ENCODE results near the gene TMPRSS11A. TPM values are rescaled to one million over a fixed set of nuclear protein-coding genes. Genes with fewer than 3 reads are reported as not detected.

Gene TMPRSS11A
- total RNA-seq, 1 experiment from 2014 or later, result not detected

GRCh38 chr4:67879486-67879885 is 83.8 kb downstream of the TMPRSS11A start:
- Histone ChIP-seq H3K27me3 (ENCODE audit: low read length) (no peaks in the 10 kb centered on the region), H3K4me3 (ENCODE audit: low read length) (no peak overlapping the region), H3K4me1 (ENCODE audit: low read length) (no peaks in the 10 kb centered on the region), H3K4me2 (ENCODE audit: low read depth, low read length, poor library complexity, severe bottlenecking) (no peak overlapping the region), H3K79me2 (ENCODE audit: low read length) (no peaks in the 10 kb centered on the region), H4K20me1 (ENCODE audit: insufficient read depth, low read depth, low read length) (no peaks in the 10 kb centered on the region), H3K9me3 (ENCODE audit: low read length) (no peaks in the 10 kb centered on the region), H3K27ac (ENCODE audit: low read length) (no peak overlapping the region), H2AFZ (ENCODE audit: low read length) (no peak overlapping the region), H3K36me3 (ENCODE audit: insufficient read depth, low read length) (no peaks in the 10 kb centered on the region), H3K9ac (ENCODE audit: low read length) (no peak overlapping the region), H3K9me2 (replicated peaks; ENCODE audit: insufficient read depth, low read length) (no peaks in the 10 kb centered on the region)
- DNase-seq, result no peak

- no peak overlapping the region for H3K27ac ChIP-seq (ENCODE audit: low read length)
- no peak overlapping the region for H2AFZ ChIP-seq (ENCODE audit: low read length)
- no peak for DNase-seq
- no peaks in the 10 kb centered on the region for H4K20me1 ChIP-seq (ENCODE audit: insufficient read depth, low read depth, low read length)
- H3K9me2 ChIP-seq (replicated peaks; ENCODE audit: insufficient read depth, low read length), result no peaks in the 10 kb centered on the region
- H3K4me2 ChIP-seq (ENCODE audit: low read depth, low read length, poor library complexity, severe bottlenecking), result no peak overlapping the region
- no peaks in the 10 kb centered on the region for H3K27me3 ChIP-seq (ENCODE audit: low read length)
- no peaks in the 10 kb centered on the region for H3K36me3 ChIP-seq (ENCODE audit: insufficient read depth, low read length)
- H3K9me3 ChIP-seq (ENCODE audit: low read length), result no peaks in the 10 kb centered on the region
- H3K79me2 ChIP-seq (ENCODE audit: low read length), result no peaks in the 10 kb centered on the region
- H3K4me1 ChIP-seq (ENCODE audit: low read length), result no peaks in the 10 kb centered on the region
- H3K9ac ChIP-seq (ENCODE audit: low read length), result no peak overlapping the region
- no peak overlapping the region for H3K4me3 ChIP-seq (ENCODE audit: low read length)
Observed at GRCh38 chr4:67877086-67877485, 86.2 kb downstream of the TMPRSS11A start.

GRCh38 chr4:67874986-67875385 is 88.3 kb downstream of the TMPRSS11A start:
- H2AFZ ChIP-seq (ENCODE audit: low read length), result no peak overlapping the region
- H3K4me1 ChIP-seq (ENCODE audit: low read length), result no peaks in the 10 kb centered on the region
- H3K27ac ChIP-seq (ENCODE audit: low read length), result no peak overlapping the region
- no peaks in the 10 kb centered on the region for H3K27me3 ChIP-seq (ENCODE audit: low read length)
- no peak overlapping the region for H3K4me2 ChIP-seq (ENCODE audit: low read depth, low read length, poor library complexity, severe bottlenecking)
- H3K9ac ChIP-seq (ENCODE audit: low read length), result no peak overlapping the region
- no peaks in the 10 kb centered on the region for H3K9me3 ChIP-seq (ENCODE audit: low read length)
- no peaks in the 10 kb centered on the region for H3K9me2 ChIP-seq (replicated peaks; ENCODE audit: insufficient read depth, low read length)
- no peaks in the 10 kb centered on the region for H3K36me3 ChIP-seq (ENCODE audit: insufficient read depth, low read length)
- no peak overlapping the region for H3K4me3 ChIP-seq (ENCODE audit: low read length)
- H3K79me2 ChIP-seq (ENCODE audit: low read length), result no peaks in the 10 kb centered on the region
- no peaks in the 10 kb centered on the region for H4K20me1 ChIP-seq (ENCODE audit: insufficient read depth, low read depth, low read length)
- no peak for DNase-seq

GRCh38 chr4:67873116-67873515 is 90.2 kb downstream of the TMPRSS11A start:
- H3K4me2 ChIP-seq (ENCODE audit: low read depth, low read length, poor library complexity, severe bottlenecking), result no peak overlapping the region
- no peaks in the 10 kb centered on the region for H3K36me3 ChIP-seq (ENCODE audit: insufficient read depth, low read length)
- no peaks in the 10 kb centered on the region for H3K9me2 ChIP-seq (replicated peaks; ENCODE audit: insufficient read depth, low read length)
- H3K4me3 ChIP-seq (ENCODE audit: low read length), result no peak overlapping the region
- no peak overlapping the region for H2AFZ ChIP-seq (ENCODE audit: low read length)
- no peaks in the 10 kb centered on the region for H3K9me3 ChIP-seq (ENCODE audit: low read length)
- no peaks in the 10 kb centered on the region for H3K27me3 ChIP-seq (ENCODE audit: low read length)
- H3K27ac ChIP-seq (ENCODE audit: low read length), result no peak overlapping the region
- H4K20me1 ChIP-seq (ENCODE audit: insufficient read depth, low read depth, low read length), result no peaks in the 10 kb centered on the region
- no peaks in the 10 kb centered on the region for H3K4me1 ChIP-seq (ENCODE audit: low read length)
- H3K9ac ChIP-seq (ENCODE audit: low read length), result no peak overlapping the region
- DNase-seq, result no peak
- no peaks in the 10 kb centered on the region for H3K79me2 ChIP-seq (ENCODE audit: low read length)

- Histone ChIP-seq H3K9me3 (ENCODE audit: low read length) (no peaks in the 10 kb centered on the region), H3K27ac (ENCODE audit: low read length) (no peak overlapping the region), H3K4me1 (ENCODE audit: low read length) (no peaks in the 10 kb centered on the region), H3K79me2 (ENCODE audit: low read length) (no peaks in the 10 kb centered on the region), H3K4me2 (ENCODE audit: low read depth, low read length, poor library complexity, severe bottlenecking) (no peak overlapping the region), H3K27me3 (ENCODE audit: low read length) (no peaks in the 10 kb centered on the region), H4K20me1 (ENCODE audit: insufficient read depth, low read depth, low read length) (no peaks in the 10 kb centered on the region), H3K4me3 (ENCODE audit: low read length) (no peak overlapping the region), H3K9me2 (replicated peaks; ENCODE audit: insufficient read depth, low read length) (no peaks in the 10 kb centered on the region), H3K36me3 (ENCODE audit: insufficient read depth, low read length) (no peaks in the 10 kb centered on the region), H3K9ac (ENCODE audit: low read length) (no peak overlapping the region), H2AFZ (ENCODE audit: low read length) (no peak overlapping the region)
- DNase-seq, result peak; percentile 67
Observed at GRCh38 chr4:67871867-67872266, 91.4 kb downstream of the TMPRSS11A start.

- no peak overlapping the region for H3K4me2 ChIP-seq (ENCODE audit: low read depth, low read length, poor library complexity, severe bottlenecking)
- H2AFZ ChIP-seq (ENCODE audit: low read length), result no peak overlapping the region
- no peak overlapping the region for H3K27ac ChIP-seq (ENCODE audit: low read length)
- H4K20me1 ChIP-seq (ENCODE audit: insufficient read depth, low read depth, low read length), result no peaks in the 10 kb centered on the region
- H3K9me2 ChIP-seq (replicated peaks; ENCODE audit: insufficient read depth, low read length), result no peaks in the 10 kb centered on the region
- no peaks in the 10 kb centered on the region for H3K27me3 ChIP-seq (ENCODE audit: low read length)
- no peaks in the 10 kb centered on the region for H3K9me3 ChIP-seq (ENCODE audit: low read length)
- DNase-seq, result no peak
- H3K4me1 ChIP-seq (ENCODE audit: low read length), result no peaks in the 10 kb centered on the region
- no peak overlapping the region for H3K4me3 ChIP-seq (ENCODE audit: low read length)
- no peaks in the 10 kb centered on the region for H3K36me3 ChIP-seq (ENCODE audit: insufficient read depth, low read length)
- H3K9ac ChIP-seq (ENCODE audit: low read length), result no peak overlapping the region
- H3K79me2 ChIP-seq (ENCODE audit: low read length), result no peaks in the 10 kb centered on the region
Observed at GRCh38 chr4:67869580-67870190, 93.6 kb downstream of the TMPRSS11A start.

- Histone ChIP-seq H3K9ac (ENCODE audit: low read length) (no peak overlapping the region), H3K36me3 (ENCODE audit: insufficient read depth, low read length) (no peaks in the 10 kb centered on the region), H3K4me3 (ENCODE audit: low read length) (no peak overlapping the region), H2AFZ (ENCODE audit: low read length) (no peak overlapping the region), H3K9me3 (ENCODE audit: low read length) (no peaks in the 10 kb centered on the region), H4K20me1 (ENCODE audit: insufficient read depth, low read depth, low read length) (no peaks in the 10 kb centered on the region), H3K79me2 (ENCODE audit: low read length) (no peaks in the 10 kb centered on the region), H3K9me2 (replicated peaks; ENCODE audit: insufficient read depth, low read length) (no peaks in the 10 kb centered on the region), H3K4me2 (ENCODE audit: low read depth, low read length, poor library complexity, severe bottlenecking) (no peak overlapping the region), H3K4me1 (ENCODE audit: low read length) (no peaks in the 10 kb centered on the region), H3K27ac (ENCODE audit: low read length) (no peak overlapping the region), H3K27me3 (ENCODE audit: low read length) (no peaks in the 10 kb centered on the region)
- DNase-seq, result no peak
Observed at GRCh38 chr4:67861513-67861912, 101.8 kb downstream of the TMPRSS11A start.

Data from Karpas-422 (cell line).